GM18498 (cell line): ENCODE data around the gene UCP1.

Source experiments
- ATAC-seq: cut with Tn5 transposase; IDR thresholded peaks from one replicate; pipeline ENCODE4 v1.9.1; 2021; ENCODE audit warnings: mild to moderate bottlenecking, moderate library complexity; ENCODE audit not compliant: unreplicated experiment

Gene UCP1, protein sequence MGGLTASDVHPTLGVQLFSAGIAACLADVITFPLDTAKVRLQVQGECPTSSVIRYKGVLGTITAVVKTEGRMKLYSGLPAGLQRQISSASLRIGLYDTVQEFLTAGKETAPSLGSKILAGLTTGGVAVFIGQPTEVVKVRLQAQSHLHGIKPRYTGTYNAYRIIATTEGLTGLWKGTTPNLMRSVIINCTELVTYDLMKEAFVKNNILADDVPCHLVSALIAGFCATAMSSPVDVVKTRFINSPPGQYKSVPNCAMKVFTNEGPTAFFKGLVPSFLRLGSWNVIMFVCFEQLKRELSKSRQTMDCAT

DNA sequence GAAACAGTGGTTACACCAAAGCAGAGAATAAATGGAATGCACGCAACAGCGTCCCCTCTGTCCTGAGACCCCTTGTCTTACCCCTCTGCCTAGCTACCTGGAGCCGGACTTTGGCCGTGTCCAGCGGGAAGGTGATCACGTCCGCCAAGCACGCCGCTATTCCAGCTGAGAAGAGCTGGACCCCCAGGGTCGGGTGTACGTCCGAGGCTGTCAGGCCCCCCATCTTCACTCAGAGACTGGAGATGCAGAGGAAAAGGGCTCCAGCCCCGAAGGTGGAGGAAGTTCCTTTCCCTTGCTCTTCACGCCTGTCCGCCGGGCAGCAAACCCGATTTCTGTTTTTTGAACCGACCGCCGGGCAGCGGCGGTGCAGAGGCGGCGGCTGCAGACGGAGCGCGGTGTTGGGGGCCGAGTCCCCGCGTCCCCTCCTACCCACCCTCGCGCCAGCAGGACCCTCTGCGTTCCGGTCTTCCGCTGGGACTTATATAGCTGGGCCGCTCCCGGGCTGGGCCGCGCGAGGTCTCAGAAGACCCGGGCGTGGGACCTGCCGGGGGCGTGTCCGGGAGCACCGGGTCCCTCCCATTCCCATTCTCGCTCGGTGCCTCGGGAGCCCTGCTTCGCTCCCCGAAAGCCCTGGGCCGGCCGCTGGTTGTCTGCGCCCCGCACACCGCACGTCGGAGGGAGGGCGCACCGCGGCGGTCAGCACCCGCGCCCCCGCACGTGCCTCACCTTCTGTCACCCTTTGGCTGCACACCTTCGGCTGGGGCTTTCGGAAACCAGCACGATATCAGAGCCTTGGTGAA lies at the start of gene UCP1:
TSS of gene UCP1 (minus strand) at position 455 of the 800 bp plus-strand sequence. CDS start at position 223, 232 bp downstream.
- no peak for ATAC-seq

GRCh38 chr4:140617499-140618248 lies 48.9 kb upstream of the UCP1 start:
- ATAC-seq = no peak

GRCh38 chr4:140615451-140615850 lies 46.7 kb upstream of the UCP1 start:
- no peak for ATAC-seq

GRCh38 chr4:140612357-140612756 lies 43.6 kb upstream of the UCP1 start:
- no peak for ATAC-seq

- no peak for ATAC-seq
Observed at GRCh38 chr4:140611854-140612253, 43.1 kb upstream of the UCP1 start.

DNA sequence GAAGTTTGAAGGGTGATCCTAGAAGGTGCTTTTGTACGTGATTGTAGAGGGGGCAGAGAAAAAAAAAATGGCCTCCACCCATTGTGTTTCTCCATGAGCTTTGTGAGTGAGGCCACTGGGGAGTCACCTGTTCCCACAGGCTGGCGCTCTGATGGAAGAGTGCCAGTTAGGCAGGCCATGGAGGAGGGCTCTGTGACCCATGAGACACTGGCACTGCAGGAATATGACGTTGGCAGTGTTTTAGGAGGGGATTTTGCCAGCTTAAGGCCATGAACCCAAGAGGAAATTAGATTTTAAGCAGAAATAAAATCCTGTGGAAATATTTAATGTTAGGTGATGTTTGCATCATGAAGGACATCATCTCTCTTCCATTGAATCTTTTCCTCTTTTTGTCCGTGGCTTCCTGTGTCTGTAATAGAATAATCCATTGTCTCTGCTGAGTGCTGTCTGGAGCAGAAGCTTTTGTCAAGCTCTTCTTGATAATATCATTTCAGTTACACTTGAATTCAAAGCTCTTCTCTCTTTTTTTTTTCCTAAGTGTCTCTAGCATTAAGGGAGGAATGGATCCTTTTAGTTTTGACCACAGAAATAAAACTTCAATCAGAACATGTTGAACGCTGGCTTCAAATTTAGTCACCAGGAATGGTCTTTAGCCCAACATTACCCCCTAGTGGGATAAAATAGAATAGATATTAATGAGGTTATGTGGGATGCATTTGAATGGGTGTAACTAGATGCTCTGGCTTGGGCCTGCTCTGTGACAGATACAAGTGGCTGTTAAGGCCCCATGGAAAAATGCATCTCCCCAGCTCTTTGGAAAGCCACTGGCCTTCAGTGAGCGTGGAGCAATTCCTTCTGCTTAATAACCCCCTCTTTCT lies 41.0 kb upstream of the UCP1 start:
- peak; percentile 71 for ATAC-seq

DNA sequence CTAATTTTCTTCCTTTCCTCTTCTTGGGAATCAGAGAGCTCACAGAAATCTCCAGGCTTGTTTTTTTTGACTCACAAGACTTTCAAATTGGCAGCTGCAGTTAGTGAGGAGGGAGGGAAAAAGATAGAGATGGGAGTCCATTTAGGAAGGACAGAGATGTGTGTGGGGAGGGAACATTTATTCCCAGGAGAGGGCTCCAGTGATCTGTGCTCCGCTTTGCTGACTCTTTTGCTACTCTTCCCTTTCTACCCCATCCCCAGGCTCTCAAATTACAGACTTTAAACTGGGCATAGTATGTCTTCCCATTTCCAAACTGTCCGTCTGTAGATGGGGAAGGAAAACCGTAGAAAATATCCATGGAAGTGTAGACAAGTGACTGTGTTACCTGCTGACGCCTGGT lies 39.1 kb upstream of the UCP1 start:
- no peak for ATAC-seq

DNA sequence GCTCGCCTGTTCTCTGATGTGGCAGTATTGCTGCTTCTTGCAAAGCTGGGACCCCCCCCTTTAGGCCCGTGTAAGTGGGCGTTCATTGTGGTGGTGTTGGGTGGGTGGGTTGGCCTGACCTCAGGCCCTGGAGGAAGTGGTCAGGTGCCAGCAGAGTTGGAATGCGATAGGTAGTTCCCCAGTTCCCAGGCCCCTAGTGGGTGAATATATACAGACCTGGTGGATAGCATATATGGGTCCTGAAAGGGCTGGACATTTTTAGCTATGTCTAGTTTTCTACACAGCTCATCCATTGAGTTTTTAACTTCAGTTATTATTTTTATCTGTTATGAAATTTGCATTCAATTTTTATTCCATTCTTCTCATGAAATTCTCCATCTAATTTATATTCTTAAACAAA lies 35.8 kb upstream of the UCP1 start:
- ATAC-seq = no peak

DNA sequence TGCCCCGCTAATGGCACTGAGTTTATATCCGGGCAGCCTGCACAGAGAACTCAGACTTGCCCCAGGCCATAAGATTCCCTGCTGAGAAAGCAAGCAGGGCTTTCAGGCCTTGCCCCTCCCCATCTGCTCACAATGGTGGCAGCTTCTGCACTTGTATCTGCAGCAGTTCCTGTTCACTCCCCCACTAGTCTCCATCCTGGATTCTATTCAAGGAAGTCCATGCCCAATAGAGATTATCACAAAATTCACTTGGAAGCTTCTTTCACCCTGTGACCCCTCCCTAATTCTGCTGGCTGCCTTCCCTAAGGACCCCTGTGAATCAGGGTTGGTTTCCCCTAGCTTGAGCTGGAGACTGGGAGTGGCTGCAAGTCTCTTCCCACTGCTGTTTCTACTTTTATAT lies 34.5 kb upstream of the UCP1 start:
- ATAC-seq = no peak

GRCh38 chr4:140602714-140603113 lies 34.0 kb upstream of the UCP1 start:
- no peak for ATAC-seq

DNA sequence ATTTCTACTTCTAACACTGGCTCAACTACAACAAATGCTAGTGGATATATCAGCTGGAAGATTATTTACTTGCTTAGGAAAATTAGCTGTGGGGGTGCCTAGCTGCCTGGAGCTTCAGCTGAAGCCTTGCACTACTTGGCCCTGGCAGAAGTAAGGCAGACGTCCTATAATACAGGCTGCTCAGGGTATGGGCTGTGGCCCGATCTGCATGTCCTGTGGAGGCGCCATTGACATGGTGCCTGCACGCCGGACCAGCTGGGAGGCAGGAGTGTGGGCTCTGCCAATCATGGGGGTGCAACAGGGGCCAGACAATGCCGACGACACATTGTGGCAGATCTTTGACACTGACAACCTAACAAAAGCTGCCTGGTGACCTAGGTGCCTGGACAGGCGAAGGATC lies 31.6 kb upstream of the UCP1 start:
- ATAC-seq = no peak

- ATAC-seq = peak; percentile 53
Observed at GRCh38 chr4:140595065-140595464, 26.3 kb upstream of the UCP1 start.

- no peak for ATAC-seq
Observed at GRCh38 chr4:140584439-140584838, 15.7 kb upstream of the UCP1 start.

- ATAC-seq = no peak
Observed at GRCh38 chr4:140581078-140581477, 12.3 kb upstream of the UCP1 start.

DNA sequence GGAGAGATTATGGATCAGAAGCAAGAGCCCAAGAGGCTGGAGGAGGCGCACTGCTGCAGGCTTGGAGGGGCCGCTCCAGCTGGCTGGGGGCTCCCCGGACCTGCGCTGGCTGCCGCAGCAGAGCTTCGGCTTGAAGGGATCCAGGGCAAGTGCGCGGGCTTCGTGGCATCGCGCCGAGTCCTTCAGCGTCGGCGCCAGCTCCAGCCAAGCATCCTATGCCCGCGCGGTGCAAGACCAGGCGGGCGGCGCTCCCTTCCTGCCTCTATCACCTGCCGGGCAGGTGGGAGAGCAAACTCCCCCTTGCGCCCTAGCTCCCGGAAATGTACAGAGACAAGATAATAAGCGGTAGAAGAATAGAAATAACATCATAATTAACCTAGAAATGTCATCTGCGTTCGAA lies 10.5 kb upstream of the UCP1 start:
- no peak for ATAC-seq

DNA sequence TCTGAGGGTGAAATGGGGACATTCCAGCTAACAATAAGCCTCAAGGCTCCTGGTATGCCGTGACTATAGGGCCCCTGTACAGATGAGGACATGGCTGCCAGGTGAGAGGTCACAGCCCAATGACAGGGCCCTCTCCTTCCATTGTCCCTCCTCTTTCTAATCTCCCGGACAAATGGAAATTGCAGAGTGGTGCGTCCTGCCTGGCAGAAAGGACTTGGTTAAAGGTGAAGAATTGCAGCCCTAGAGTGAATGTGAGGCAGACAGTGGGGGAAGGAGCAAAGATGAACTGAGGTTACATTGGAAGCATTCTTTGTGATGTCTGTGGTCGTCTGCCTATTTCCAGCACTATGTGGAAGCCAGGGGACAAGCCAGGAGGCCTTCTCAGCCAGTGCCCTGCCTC lies 6.7 kb upstream of the UCP1 start:
- ATAC-seq = no peak

- no peak for ATAC-seq
Observed at GRCh38 chr4:140571620-140572019, 2.9 kb upstream of the UCP1 start.

GRCh38 chr4:140569307-140569638 lies 512 bp upstream of the UCP1 start:
- no peak for ATAC-seq

DNA sequence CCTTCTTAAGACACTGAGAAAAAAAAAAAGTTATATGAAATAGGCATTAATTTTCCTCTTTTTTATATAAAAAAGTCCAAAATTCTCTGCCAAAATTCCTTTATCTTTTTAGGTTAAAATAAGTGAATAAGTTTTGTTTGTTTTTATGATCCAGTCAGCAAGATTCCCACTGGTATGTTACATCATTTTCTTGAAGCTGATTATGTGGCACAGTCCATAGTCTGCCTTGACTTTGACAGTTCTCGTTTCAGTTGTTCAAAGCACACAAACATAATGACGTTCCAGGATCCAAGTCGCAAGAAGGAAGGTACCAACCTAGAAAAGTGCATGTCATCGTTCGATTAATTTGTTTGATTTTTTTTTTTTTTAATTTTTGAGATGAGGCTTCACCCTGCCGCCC lies 9.1 kb downstream of the UCP1 start:
- ATAC-seq = no peak

DNA sequence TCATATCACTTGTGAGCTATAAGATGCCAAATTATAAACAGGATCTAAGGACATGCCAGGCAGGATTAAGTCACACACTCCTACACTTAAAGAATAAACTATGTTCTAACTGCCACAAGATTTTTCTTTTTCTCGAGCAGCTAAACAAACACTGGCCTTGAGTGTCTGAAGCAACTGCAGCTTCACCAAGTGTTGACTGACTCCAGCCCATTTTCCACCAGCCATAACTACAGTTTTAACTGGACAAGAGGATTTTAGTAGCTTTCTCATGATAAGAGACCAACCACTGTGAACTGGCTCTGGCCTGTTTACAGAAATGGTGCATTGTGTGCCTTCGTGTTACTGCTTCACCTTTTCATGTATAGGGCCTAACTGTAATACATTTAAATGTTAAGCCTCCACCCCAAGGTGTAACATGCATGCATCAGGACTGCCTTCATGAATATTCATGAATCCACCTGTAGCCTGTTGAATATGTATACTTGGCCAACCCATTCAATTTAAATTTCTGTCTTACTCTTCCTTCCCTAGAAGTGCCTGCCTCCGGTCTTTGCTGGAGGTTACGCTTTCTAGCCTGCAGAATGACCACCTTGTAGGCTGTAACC lies 10.8 kb downstream of the UCP1 start:
- ATAC-seq = no peak
